K562 (cell line): Measurements from ENCODE around the gene FARP1. TPM values are rescaled to one million over a fixed set of nuclear protein-coding genes. Genes with fewer than 3 reads are reported as not detected.

Source experiments
- ATF1 ChIP-seq, 2 experiments: fragments of 450-650 bp in 1 of 2; IDR thresholded peaks; 2 replicates each; pipeline ENCODE4 v1.6.1; 2016; ENCODE audit warnings: missing compliant biosample characterization in 1 of 2, missing genetic modification characterization in 1 of 2
- CEBPZ ChIP-seq: fragments of 150-350 bp; IDR thresholded peaks from 2 replicates; pipeline ENCODE4 v1.6.1; 2014; ENCODE audit warnings: low read depth, mild to moderate bottlenecking, low read length, borderline replicate concordance
- E2F5 ChIP-seq: sonication (generic); formaldehyde crosslinking; IDR thresholded peaks from 2 replicates; pipeline ENCODE4 v1.8.0; 2022; ENCODE audit warnings: mild to moderate bottlenecking, missing genetic modification reagents
- ETV1 ChIP-seq: fragments of 450-650 bp; conservative IDR thresholded peaks from 2 replicates; pipeline ENCODE4 v1.6.1; 2016; ENCODE audit warnings: missing genetic modification characterization, control low read depth, low read depth, missing compliant biosample characterization
- GABPA ChIP-seq: fragments of 200-800 bp; sonication (Bioruptor generic); conservative IDR thresholded peaks from 2 replicates; pipeline ENCODE4 v1.6.1; 2016; ENCODE audit warnings: low read depth, missing genetic modification characterization, missing compliant biosample characterization
- MAFK ChIP-seq: IDR thresholded peaks from 2 replicates; pipeline ENCODE4 v1.6.1; 2011; ENCODE audit warnings: low read length, improper control_type of control experiment
- MEIS2 ChIP-seq: fragments of 450-650 bp; IDR thresholded peaks from 2 replicates; pipeline ENCODE4 v1.6.1; 2014; ENCODE audit warnings: mild to moderate bottlenecking; ENCODE audit not compliant: partially characterized antibody
- MTA1 ChIP-seq: fragments of 450-650 bp; IDR thresholded peaks from 2 replicates; pipeline ENCODE4 v1.6.1; 2017; ENCODE audit warnings: borderline replicate concordance
- NELFE ChIP-seq: IDR thresholded peaks from 2 replicates; pipeline ENCODE4 v1.6.1; 2011; ENCODE audit warnings: mild to moderate bottlenecking; ENCODE audit not compliant: insufficient read depth, insufficient read length
- PML ChIP-seq: IDR thresholded peaks from 2 replicates; pipeline ENCODE4 v1.6.1; 2012; ENCODE audit warnings: low read length, inconsistent platforms
- RBM14 ChIP-seq: fragments of 200-400 bp; formaldehyde crosslinking; IDR thresholded peaks from 2 replicates; pipeline ENCODE4 v1.6.1; 2018; ENCODE audit warnings: low read depth, mild to moderate bottlenecking, low read length, moderate library complexity, borderline replicate concordance; ENCODE audit not compliant: insufficient read depth
- SREBF2 ChIP-seq: sonication (generic); formaldehyde crosslinking; IDR thresholded peaks from 2 replicates; pipeline ENCODE4 v1.4.0; 2020; ENCODE audit warnings: mild to moderate bottlenecking, missing genetic modification reagents
- TEAD1 ChIP-seq, 2 experiments: fragments of 450-650 bp in 1 of 2; sonication (generic) in 1 of 2; formaldehyde crosslinking; IDR thresholded peaks; 2 replicates each; pipeline versions ENCODE4 v1.4.0 to v1.8.0; 2020 to 2022; ENCODE audit warnings: mild to moderate bottlenecking in 2 of 2, missing genetic modification reagents in 1 of 2
- TSC22D4 ChIP-seq: fragments of 450-650 bp; IDR thresholded peaks from 2 replicates; pipeline ENCODE4 v1.6.1; 2016; ENCODE audit warnings: missing genetic modification characterization, missing biosample characterization, control low read depth
- ZNF121 ChIP-seq: sonication (generic); formaldehyde crosslinking; conservative IDR thresholded peaks from 2 replicates; pipeline ENCODE4 v1.8.0; 2022; ENCODE audit warnings: missing genetic modification reagents
- ZNF217 ChIP-seq: sonication (generic); formaldehyde crosslinking; IDR thresholded peaks from 2 replicates; pipeline ENCODE4 v1.8.0; 2022; ENCODE audit warnings: mild to moderate bottlenecking, missing genetic modification reagents
- ZNF507 ChIP-seq: conservative IDR thresholded peaks from 2 replicates; pipeline ENCODE4 v1.6.1; 2017; ENCODE audit warnings: missing genetic modification characterization, missing compliant biosample characterization
- polyA plus RNA-seq, 8 experiments: library from polyadenylated mRNA; depleted of rRNA in 4 of 8; stranded (reverse) in 5 of 8; unstranded in 3 of 8; fragments of >200 nt; fragmentation: Nextera tagmentation in 2 of 8; fragmentation: Illumina TruSeq in 1 of 8; extraction: Ambion mirVana in 2 of 8; extraction: Trizol in 1 of 8; gene quantifications; 2 replicates each; pipeline versions ENCODE4 v1.2.1 to v1.2.3, GENCODE V29; 2011 to 2014; ENCODE audit warnings: inconsistent platforms in 1 of 8, missing spikeins in 1 of 8
- total RNA-seq, 7 experiments: library from RNA; depleted of rRNA in 6 of 7; stranded (reverse); fragments of >200 nt in 6 of 7; fragmentation: Illumina TruSeq in 2 of 7; extraction: Trizol in 2 of 7; gene quantifications; 2 replicates each; pipeline versions ENCODE4 v1.2.1 to v1.2.3, GENCODE V29; 2011 to 2021; ENCODE audit warnings: low replicate concordance in 1 of 7
- TF ChIP-seq, protein P1 (sequence below): fragments of 250-450 bp; sonication (Bioruptor Pico); IDR thresholded peaks from 2 replicates; pipeline ENCODE4 v1.5.0; 2021
- TF ChIP-seq, protein P2 (sequence below): IDR thresholded peaks from 2 replicates; pipeline ENCODE4 v1.6.1; 2014; ENCODE audit warnings: antibody characterized with exemption
- TF ChIP-seq, protein P3 (sequence below): sonication (generic); formaldehyde crosslinking; IDR thresholded peaks from 2 replicates; pipeline ENCODE4 v1.8.0; 2022; ENCODE audit warnings: missing genetic modification reagents, mild to moderate bottlenecking, moderate library complexity, borderline replicate concordance

FARP1 gene
- total and polyA plus RNA-seq, 9 of the 15 experiments (the other 6 are each of a cell fraction or from before 2014, with no cell fraction given), result 0.03 to 0.29 (median 0.05) TPM; not detected in 3

DNA sequence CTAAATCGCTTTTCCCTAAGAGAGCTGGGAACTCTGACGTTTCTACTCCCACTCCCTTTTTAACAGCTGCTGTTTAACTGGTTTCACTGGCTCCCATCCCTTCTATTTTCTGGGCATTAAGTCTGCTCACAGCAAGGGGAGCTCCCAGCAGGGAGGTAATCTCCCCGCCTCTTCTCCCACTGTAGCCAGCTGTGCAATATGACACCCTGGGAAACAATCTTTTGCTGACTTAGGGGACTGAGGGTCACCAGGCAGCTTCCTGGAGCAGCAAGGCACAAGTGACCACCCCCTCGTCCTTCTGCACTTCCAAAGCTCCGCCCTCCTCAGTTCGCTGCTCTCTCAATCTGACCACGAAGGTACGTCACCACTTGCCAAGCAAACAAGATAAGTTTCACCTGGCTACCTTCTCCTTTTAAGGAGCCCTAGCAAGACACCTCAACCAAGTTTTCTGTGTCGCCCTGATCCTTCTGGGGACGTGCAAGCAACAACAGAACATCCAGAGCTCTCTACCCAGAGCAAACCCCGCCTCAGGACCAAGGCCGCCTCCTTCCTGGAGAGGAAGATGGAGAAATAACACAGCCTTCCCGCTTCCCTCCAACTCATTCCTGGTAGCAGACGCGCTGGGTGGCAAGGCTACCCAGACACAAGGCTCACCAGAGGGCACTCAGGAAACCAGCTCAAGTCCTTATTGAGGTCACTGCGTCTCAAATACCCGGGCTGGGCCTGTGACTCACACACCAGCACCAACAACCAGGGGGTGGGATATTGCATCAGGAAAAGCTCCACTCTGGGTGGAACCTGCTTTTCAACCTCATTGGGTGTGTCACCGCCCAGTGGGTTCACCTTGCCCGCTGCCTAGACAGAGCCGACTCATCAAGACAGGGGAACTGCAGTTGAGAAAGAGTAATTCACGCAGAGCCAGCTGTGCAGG lies 341.7 kb downstream of the FARP1 start (continued):
- TF ChIP-seq ZNF507 (no peak), ETV1 (tag) (no peak), TSC22D4 (tag) (no peak), NELFE (no peak), PML (no peak), ZNF217 (CRISPR knock-in tag) (no peak), E2F5 (CRISPR knock-in tag) (no peak), TEAD1 (CRISPR knock-in tag; IDR thresholded peaks at IDR 0.05) (peak in 1 of 2 experiments; percentile 48; a peak in 1 of 4 replicates), SREBF2 (CRISPR knock-in tag) (no peak), CEBPZ (no peak), ZNF121 (CRISPR knock-in tag) (no peak), GABPA (tag) (0 out of 2 replicates have a peak, but pooled peaks have one; percentile 13), ATF1 (CRISPR knock-in tag; IDR thresholded peaks at IDR 0.05) (no peak), ATF1 (tag; IDR thresholded peaks at IDR 0.05) (peak; percentile 58), MAFK (peak; percentile 75), RBM14 (no peak), MEIS2 (peak; percentile 38), MTA1 (no peak)
- TF ChIP-seq, protein P1, sequence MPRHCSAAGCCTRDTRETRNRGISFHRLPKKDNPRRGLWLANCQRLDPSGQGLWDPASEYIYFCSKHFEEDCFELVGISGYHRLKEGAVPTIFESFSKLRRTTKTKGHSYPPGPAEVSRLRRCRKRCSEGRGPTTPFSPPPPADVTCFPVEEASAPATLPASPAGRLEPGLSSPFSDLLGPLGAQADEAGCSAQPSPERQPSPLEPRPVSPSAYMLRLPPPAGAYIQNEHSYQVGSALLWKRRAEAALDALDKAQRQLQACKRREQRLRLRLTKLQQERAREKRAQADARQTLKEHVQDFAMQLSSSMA (CRISPR knock-in tag), result no peak
- TF ChIP-seq, protein P2, sequence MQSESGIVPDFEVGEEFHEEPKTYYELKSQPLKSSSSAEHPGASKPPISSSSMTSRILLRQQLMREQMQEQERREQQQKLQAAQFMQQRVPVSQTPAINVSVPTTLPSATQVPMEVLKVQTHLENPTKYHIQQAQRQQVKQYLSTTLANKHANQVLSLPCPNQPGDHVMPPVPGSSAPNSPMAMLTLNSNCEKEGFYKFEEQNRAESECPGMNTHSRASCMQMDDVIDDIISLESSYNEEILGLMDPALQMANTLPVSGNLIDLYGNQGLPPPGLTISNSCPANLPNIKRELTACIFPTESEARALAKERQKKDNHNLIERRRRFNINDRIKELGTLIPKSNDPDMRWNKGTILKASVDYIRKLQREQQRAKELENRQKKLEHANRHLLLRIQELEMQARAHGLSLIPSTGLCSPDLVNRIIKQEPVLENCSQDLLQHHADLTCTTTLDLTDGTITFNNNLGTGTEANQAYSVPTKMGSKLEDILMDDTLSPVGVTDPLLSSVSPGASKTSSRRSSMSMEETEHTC, result no peak
- TF ChIP-seq, protein P3, sequence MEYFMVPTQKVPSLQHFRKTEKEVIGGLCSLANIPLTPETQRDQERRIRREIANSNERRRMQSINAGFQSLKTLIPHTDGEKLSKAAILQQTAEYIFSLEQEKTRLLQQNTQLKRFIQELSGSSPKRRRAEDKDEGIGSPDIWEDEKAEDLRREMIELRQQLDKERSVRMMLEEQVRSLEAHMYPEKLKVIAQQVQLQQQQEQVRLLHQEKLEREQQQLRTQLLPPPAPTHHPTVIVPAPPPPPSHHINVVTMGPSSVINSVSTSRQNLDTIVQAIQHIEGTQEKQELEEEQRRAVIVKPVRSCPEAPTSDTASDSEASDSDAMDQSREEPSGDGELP (CRISPR knock-in tag), result peak; percentile 88
